SK-N-SH treated with all-trans-retinoic acid at 6 μM for 48 hours (cell line): ENCODE measurements around the gene DOHH.

ENCODE experiments used
- ARNTL ChIP-seq: fragments of 450-650 bp; formaldehyde crosslinking; IDR thresholded peaks from 2 replicates; pipeline ENCODE4 v1.5.0; 2020; ENCODE audit warnings: low read depth, mild to moderate bottlenecking, moderate library complexity, borderline replicate concordance
- CSRNP3 ChIP-seq: fragments of 250-450 bp; sonication (Bioruptor Pico); IDR thresholded peaks from 2 replicates; pipeline ENCODE4 v1.5.1; 2021; ENCODE audit warnings: mild to moderate bottlenecking, moderate library complexity

DNA sequence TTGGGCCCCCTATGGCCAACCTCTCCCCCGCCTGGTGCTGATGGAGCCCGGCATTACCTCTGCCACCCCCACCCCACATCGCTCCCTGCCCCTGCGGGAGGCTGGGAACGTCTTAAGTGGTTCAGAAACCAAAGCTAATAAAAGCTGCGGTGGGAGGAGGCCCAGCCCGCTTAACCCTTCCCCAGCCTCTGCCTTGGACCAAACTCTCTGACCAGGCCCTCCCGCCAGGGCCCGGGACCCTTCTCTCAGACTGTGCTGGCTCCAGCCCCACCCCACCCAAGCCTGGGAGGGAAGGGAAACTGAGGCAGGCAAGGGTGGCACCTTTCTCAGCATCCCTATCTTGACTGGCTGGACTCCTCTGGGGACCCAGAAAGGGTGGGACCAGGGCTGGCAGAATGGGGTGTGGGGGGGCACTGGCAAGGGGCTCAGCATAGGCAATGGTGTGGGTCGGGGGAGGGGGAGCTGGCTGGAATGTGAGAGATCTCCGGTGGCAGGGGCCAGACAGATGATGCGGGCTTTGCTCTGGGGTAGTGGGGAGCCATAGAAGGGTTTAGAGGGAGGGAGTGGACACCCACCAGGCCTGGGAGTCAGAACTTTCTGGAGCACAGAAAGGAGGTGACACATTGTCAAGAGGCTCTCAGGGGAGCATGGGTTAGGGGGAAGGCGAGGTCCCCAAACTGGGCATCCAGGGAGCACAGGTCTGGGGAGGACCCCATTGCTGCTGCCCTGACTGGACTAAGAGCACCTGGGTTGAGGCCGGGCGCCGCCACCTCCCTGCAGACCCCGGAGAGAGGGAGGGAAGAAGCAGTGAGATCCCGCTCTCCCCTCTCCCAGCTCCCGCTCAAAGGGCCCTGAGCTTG, 42.0 kb downstream of the DOHH start:
- no peak for TF ChIP-seq CSRNP3 (CRISPR knock-in tag)
- TF ChIP-seq ARNTL (CRISPR knock-in tag), result no peak
